NB4 (cell line): ENCODE results near the gene BPHL.
"Not testable (repeated sequence)": the region's sequence is repeated elsewhere in the genome, so short reads cannot be mapped to it uniquely, and the experiment has no call there.

Experiments used
- DNase-seq: peaks from one replicate; pipeline ENCODE4 v3.0.0; 2010; ENCODE audit warnings: low read depth
- H3K4me3 ChIP-seq: one replicate; pipeline ENCODE4 v1.5.1; 2011; ENCODE audit warnings: mild to moderate bottlenecking, low read depth, low read length, moderate library complexity
- CTCF ChIP-seq: IDR thresholded peaks from one replicate; pipeline ENCODE4 v1.5.1; 2012; ENCODE audit warnings: low read depth, low read length
- MAX ChIP-seq: IDR thresholded peaks from 2 replicates; pipeline ENCODE4 v1.6.1; 2011; ENCODE audit warnings: low read depth, low read length
- MYC ChIP-seq: IDR thresholded peaks from 2 replicates; pipeline ENCODE4 v1.6.1; 2011; ENCODE audit warnings: low read depth, low read length
- POLR2A ChIP-seq: IDR thresholded peaks from 2 replicates; pipeline ENCODE4 v1.6.1; 2011; ENCODE audit warnings: mild to moderate bottlenecking; ENCODE audit not compliant: insufficient read length; ENCODE audit errors: extremely low read depth

BPHL gene

GRCh38 chr6:3133515-3133914 lies 15.0 kb downstream of the BPHL start:
- no peak for TF ChIP-seq CTCF
- TF ChIP-seq POLR2A: no peak
- no peak for TF ChIP-seq MAX
- no peak for TF ChIP-seq MYC
- no peak for DNase-seq
- no peak overlapping the region for H3K4me3 ChIP-seq

- no peak for TF ChIP-seq MYC
- no peak for TF ChIP-seq CTCF
- no peak for DNase-seq
- no peak overlapping the region for H3K4me3 ChIP-seq
Measured at GRCh38 chr6:3135668-3136291, 17.3 kb downstream of the BPHL start.

- TF ChIP-seq MAX (no peak), POLR2A (no peak), CTCF (no peak), MYC (no peak)
- no peak overlapping the region for H3K4me3 ChIP-seq
- DNase-seq: no peak
Measured at GRCh38 chr6:3136292-3137011, 17.9 kb downstream of the BPHL start.

- DNase-seq: no peak
- TF ChIP-seq CTCF (no peak), MAX (no peak), POLR2A (no peak), MYC (no peak)
- H3K4me3 ChIP-seq: no peak overlapping the region
Measured at GRCh38 chr6:3137057-3137777, 18.7 kb downstream of the BPHL start.

- not testable (repeated sequence) for DNase-seq, H3K4me3 ChIP-seq
Measured at GRCh38 chr6:3137873-3138272, 19.4 kb downstream of the BPHL start.

- no peak overlapping the region for H3K4me3 ChIP-seq
- peak; percentile 41 for DNase-seq
- TF ChIP-seq MYC (no peak), POLR2A (no peak), MAX (no peak), CTCF (no peak)
Measured at GRCh38 chr6:3138341-3138740, 19.8 kb downstream of the BPHL start.
